OCI-LY1 (cell line): Measurements from ENCODE around the gene DRC7.

Source experiments
- H2AFZ ChIP-seq: fragments of 200-600 bp; sonication (generic), shearing (Covaris generic); 2 replicates; pipeline ENCODE4 v1.6.0; 2014; ENCODE audit warnings: antibody characterized with exemption, mild to moderate bottlenecking, low read length
- H3F3A ChIP-seq: fragments of 200-600 bp; sonication (generic), shearing (Covaris generic); 2 replicates; pipeline ENCODE4 v1.6.0; 2014; ENCODE audit warnings: mild to moderate bottlenecking, antibody characterized with exemption, low read length, moderate library complexity; ENCODE audit not compliant: insufficient read depth
- H3K27ac ChIP-seq: fragments of 200-600 bp; sonication (generic); 2 replicates; pipeline ENCODE4 v1.5.1; 2014; ENCODE audit warnings: low read length, mixed run types, mild to moderate bottlenecking, low read depth; ENCODE audit not compliant: poor library complexity, severe bottlenecking
- H3K27me3 ChIP-seq: fragments of 200-600 bp; sonication (generic); 2 replicates; pipeline ENCODE4 v1.6.0; 2014; ENCODE audit warnings: antibody characterized with exemption, mild to moderate bottlenecking, low read length, moderate library complexity; ENCODE audit not compliant: insufficient read depth
- H3K36me3 ChIP-seq: fragments of 200-600 bp; sonication (generic); 2 replicates; pipeline ENCODE4 v1.6.1; 2014; ENCODE audit warnings: mild to moderate bottlenecking, antibody characterized with exemption, low read length, moderate library complexity, mixed read lengths; ENCODE audit not compliant: insufficient read depth
- H3K4me1 ChIP-seq: fragments of 200-600 bp; sonication (generic); 2 replicates; pipeline ENCODE4 v1.5.1; 2014; ENCODE audit warnings: mild to moderate bottlenecking, low read length, moderate library complexity; ENCODE audit not compliant: insufficient read depth, severe bottlenecking
- H3K4me2 ChIP-seq: fragments of 200-600 bp; sonication (generic), shearing (Covaris generic); 2 replicates; pipeline ENCODE4 v1.6.1; 2014; ENCODE audit warnings: low read length
- H3K4me3 ChIP-seq: fragments of 200-600 bp; sonication (generic); 2 replicates; pipeline ENCODE4 v1.5.1; 2014; ENCODE audit warnings: low read length, low read depth, mild to moderate bottlenecking, mixed read lengths; ENCODE audit not compliant: poor library complexity, severe bottlenecking
- H3K79me2 ChIP-seq: fragments of 200-600 bp; shearing (Covaris generic); 2 replicates; pipeline ENCODE4 v1.6.1; 2016; ENCODE audit warnings: mixed run types, low read length, mixed read lengths; ENCODE audit not compliant: insufficient read depth
- H3K9ac ChIP-seq: fragments of 200-600 bp; sonication (generic), shearing (Covaris generic); 2 replicates; pipeline ENCODE4 v1.6.1; 2014; ENCODE audit warnings: mild to moderate bottlenecking, low read length, mixed read lengths
- H3K9me2 ChIP-seq: fragments of 200-600 bp; sonication (generic), shearing (Covaris generic); 2 replicates; pipeline ENCODE4 v1.6.1; 2014; ENCODE audit warnings: low read depth, mild to moderate bottlenecking, low read length, mixed read lengths
- H3K9me3 ChIP-seq: fragments of 200-600 bp; shearing (Covaris generic); 2 replicates; pipeline ENCODE4 v1.6.1; 2014; ENCODE audit warnings: low read length, mixed read lengths
- H4K20me1 ChIP-seq: fragments of 200-600 bp; sonication (generic), shearing (Covaris generic); 2 replicates; pipeline ENCODE4 v1.6.0; 2016; ENCODE audit warnings: mild to moderate bottlenecking, low read length; ENCODE audit not compliant: insufficient read depth
- CTCF ChIP-seq: fragments of 200-600 bp; sonication (generic), shearing (Covaris generic); IDR thresholded peaks from 2 replicates; pipeline ENCODE4 v1.5.1; 2017; ENCODE audit warnings: mild to moderate bottlenecking, antibody characterized with exemption, low read length, moderate library complexity, mixed read lengths
- EZH2 ChIP-seq: fragments of 200-600 bp; sonication (generic), shearing (Covaris generic); IDR thresholded peaks from 2 replicates; pipeline ENCODE4 v1.8.0; 2017; ENCODE audit warnings: borderline replicate concordance, mixed run types, mild to moderate bottlenecking, antibody characterized with exemption, low read length, moderate library complexity, mixed read lengths

DRC7 gene

DNA sequence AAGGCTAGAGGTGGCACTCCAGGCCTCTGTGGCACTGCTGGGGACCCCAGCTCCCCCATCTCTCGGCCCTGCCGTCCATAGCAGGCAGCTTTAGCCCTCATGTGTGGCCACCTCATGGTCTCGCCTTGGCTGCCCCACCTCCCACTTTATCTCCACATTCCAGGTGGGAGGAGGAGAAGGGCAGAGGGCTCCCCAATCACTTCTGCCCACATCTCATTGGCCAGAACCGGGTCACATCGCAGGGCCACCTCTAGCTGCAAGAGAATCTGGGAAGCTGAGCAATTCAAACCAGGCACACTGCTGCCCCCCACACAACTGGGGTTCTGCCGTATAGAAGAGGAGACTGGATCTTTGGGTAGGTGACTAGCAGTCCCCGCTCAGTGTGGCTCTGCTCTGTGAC, 1.6 kb downstream of the DRC7 start:
- Histone ChIP-seq H3K9me2 (no peaks in the 10 kb centered on the region), H3K9me3 (no peaks in the 10 kb centered on the region), H3K27me3 (no peaks in the 10 kb centered on the region; the same call in 1 of the 2 replicates), H3K9ac (no peak overlapping the region), H3F3A (no peaks in the 10 kb centered on the region), H3K79me2 (no peaks in the 10 kb centered on the region), H4K20me1 (no peaks in the 10 kb centered on the region), H3K36me3 (no peaks in the 10 kb centered on the region), H3K4me1 (no peaks in the 10 kb centered on the region), H3K27ac (no peak overlapping the region), H3K4me2 (no peak overlapping the region), H3K4me3 (no peak overlapping the region), H2AFZ (no peak overlapping the region)
- no peak for TF ChIP-seq CTCF
- TF ChIP-seq EZH2, result no peak

DNA sequence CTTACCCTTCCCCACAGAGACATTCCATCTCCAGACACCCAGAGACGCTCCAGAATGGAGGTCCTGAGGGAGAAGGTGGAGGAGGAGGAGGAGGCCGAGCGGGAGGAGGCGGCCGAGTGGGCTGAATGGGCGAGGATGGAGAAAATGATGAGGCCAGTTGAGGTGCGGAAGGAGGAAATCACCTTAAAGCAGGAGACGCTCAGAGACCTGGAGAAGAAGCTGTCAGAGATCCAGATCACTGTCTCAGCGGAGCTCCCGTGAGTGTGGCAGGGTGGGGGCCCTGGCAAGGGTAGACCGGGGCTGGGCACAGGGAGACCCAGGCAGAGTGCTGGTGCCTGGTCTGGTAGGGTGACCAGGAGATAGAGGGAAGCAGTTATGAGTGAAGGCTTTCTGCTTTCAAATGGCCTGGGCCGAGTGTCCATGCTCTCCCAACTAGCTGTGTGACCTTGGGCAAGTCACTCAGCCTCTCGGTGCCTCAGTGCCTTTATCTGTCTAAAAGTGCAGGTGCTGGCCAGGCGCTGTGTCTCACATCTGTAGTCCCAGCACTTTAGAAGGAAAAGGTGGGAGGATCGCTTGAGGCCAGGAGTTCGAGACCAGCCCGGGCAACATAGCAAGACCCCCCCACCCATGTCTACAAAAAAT, 3.4 kb downstream of the DRC7 start:
- H3K27me3 ChIP-seq, result no peaks in the 10 kb centered on the region; the same call in 1 of the 2 replicates
- H3K4me2 ChIP-seq, result no peak overlapping the region
- H3K36me3 ChIP-seq, result no peaks in the 10 kb centered on the region
- H3K79me2 ChIP-seq, result no peaks in the 10 kb centered on the region
- no peak overlapping the region for H3K9ac ChIP-seq
- H3K4me3 ChIP-seq, result no peak overlapping the region
- H3K4me1 ChIP-seq, result no peaks in the 10 kb centered on the region
- H2AFZ ChIP-seq, result no peak overlapping the region
- no peaks in the 10 kb centered on the region for H3K9me2 ChIP-seq
- TF ChIP-seq EZH2 (no peak), CTCF (no peak)
- no peaks in the 10 kb centered on the region for H4K20me1 ChIP-seq
- no peaks in the 10 kb centered on the region for H3F3A ChIP-seq
- H3K27ac ChIP-seq, result no peak overlapping the region
- no peaks in the 10 kb centered on the region for H3K9me3 ChIP-seq

DNA sequence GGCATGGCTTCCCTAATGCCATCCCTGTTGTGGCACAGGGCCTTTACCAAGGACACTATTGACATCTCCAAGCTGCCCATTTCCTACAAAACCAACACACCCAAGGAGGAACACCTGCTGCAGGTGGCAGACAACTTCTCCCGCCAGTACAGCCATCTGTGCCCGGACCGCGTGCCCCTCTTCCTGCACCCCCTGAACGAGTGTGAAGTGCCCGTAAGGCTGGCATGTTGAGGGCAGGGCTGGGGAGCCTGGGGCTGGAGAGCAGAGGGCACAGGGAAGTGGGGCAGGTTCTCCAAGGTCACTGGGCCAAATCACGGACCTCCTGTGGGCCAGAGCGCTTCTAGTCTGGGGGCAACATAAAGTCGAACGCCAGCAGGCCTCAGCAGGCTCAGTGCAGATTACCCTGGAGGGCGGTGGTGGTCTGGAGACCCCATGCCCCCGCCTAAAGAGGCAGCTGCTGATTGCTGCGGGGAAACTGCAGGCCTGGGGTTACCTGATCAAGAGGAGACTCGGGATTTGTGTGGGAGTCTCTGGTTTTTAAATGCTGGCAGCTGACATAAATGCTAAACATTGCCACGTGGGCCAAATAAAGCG, 4.3 kb downstream of the DRC7 start:
- Histone ChIP-seq H3K4me2 (no peak overlapping the region), H3K9ac (no peak overlapping the region), H3K9me3 (no peaks in the 10 kb centered on the region), H4K20me1 (no peaks in the 10 kb centered on the region), H3K79me2 (no peaks in the 10 kb centered on the region), H3K9me2 (no peaks in the 10 kb centered on the region), H3K27me3 (no peaks in the 10 kb centered on the region; the same call in 1 of the 2 replicates), H3K27ac (no peak overlapping the region), H3K4me3 (no peak overlapping the region), H3K36me3 (no peaks in the 10 kb centered on the region), H3F3A (no peaks in the 10 kb centered on the region), H2AFZ (no peak overlapping the region), H3K4me1 (no peaks in the 10 kb centered on the region)
- TF ChIP-seq CTCF (no peak), EZH2 (no peak)
